HFFc6 (cell line): ENCODE measurements around the gene BMERB1. TPM values are rescaled to one million over a fixed set of nuclear protein-coding genes. Genes with fewer than 3 reads are reported as not detected.
"Not testable (repeated sequence)": the region's sequence is repeated elsewhere in the genome, so short reads cannot be mapped to it uniquely, and the experiment has no call there.

Experiments used
- DNase-seq: peaks from one replicate; pipeline ENCODE4 v3.0.0-alpha.2; 2018
- H3K27ac Mint-ChIP-seq: 2 replicates; pipeline ENCODE4 v1.8.0; 2020; ENCODE audit warnings: mild to moderate bottlenecking, mixed read lengths
- H3K27me3 Mint-ChIP-seq: 2 replicates; pipeline ENCODE4 v1.8.0; 2021; ENCODE audit warnings: mild to moderate bottlenecking, moderate library complexity, mixed read lengths; ENCODE audit not compliant: insufficient read depth
- H3K36me3 Mint-ChIP-seq: 2 replicates; pipeline ENCODE4 v1.8.0; 2021; ENCODE audit warnings: low read depth, mixed read lengths
- H3K4me1 Mint-ChIP-seq: 2 replicates; pipeline ENCODE4 v1.8.0; 2020; ENCODE audit warnings: low read depth, mixed read lengths
- H3K4me3 Mint-ChIP-seq: 2 replicates; pipeline ENCODE4 v1.8.0; 2020; ENCODE audit warnings: mild to moderate bottlenecking, moderate library complexity, mixed read lengths
- H3K9me3 Mint-ChIP-seq: 2 replicates; pipeline ENCODE4 v1.8.0; 2020; ENCODE audit warnings: mild to moderate bottlenecking, mixed read lengths
- CTCF ChIP-seq: fragments of 200-600 bp; sonication (generic); IDR thresholded peaks from 2 replicates; pipeline ENCODE4 v1.5.0; 2021; ENCODE audit warnings: antibody characterized with exemption, mild to moderate bottlenecking
- total RNA-seq, 6 experiments: library from RNA; stranded (reverse); fragmentation: NEBNext Ultra II Directional; extraction: Animal tissue kit (Norgen Biotek cat#: 25700); gene quantifications; 2 replicates in 1 of 6; 3 replicates in 5 of 6; pipeline ENCODE4 v1.2.3, GENCODE V29; 2021

BMERB1 gene
- total RNA-seq, 6 experiments from 2014 or later: 24.3 to 35.1 (median 29.9) TPM

- peaks cover 39% of the 10 kb centered on the region for H3K27me3 Mint-ChIP-seq
- H3K4me1 Mint-ChIP-seq: no peaks in the 10 kb centered on the region
- H3K9me3 Mint-ChIP-seq: no peaks in the 10 kb centered on the region
- no peaks in the 10 kb centered on the region for H3K36me3 Mint-ChIP-seq
- H3K4me3 Mint-ChIP-seq: no peak overlapping the region
- TF ChIP-seq CTCF: no peak
- H3K27ac Mint-ChIP-seq: no peak overlapping the region
- no peak for DNase-seq
Observed at GRCh38 chr16:15398618-15399316, 35.6 kb upstream of the BMERB1 start.

GRCh38 chr16:15399317-15399716 is 35.1 kb upstream of the BMERB1 start:
- H3K36me3 Mint-ChIP-seq: no peaks in the 10 kb centered on the region
- H3K27me3 Mint-ChIP-seq: peaks cover 39% of the 10 kb centered on the region
- no peak for DNase-seq
- no peaks in the 10 kb centered on the region for H3K4me1 Mint-ChIP-seq
- no peak overlapping the region for H3K4me3 Mint-ChIP-seq
- no peaks in the 10 kb centered on the region for H3K9me3 Mint-ChIP-seq
- no peak for TF ChIP-seq CTCF
- H3K27ac Mint-ChIP-seq: no peak overlapping the region

- not testable (repeated sequence) for H3K4me3 Mint-ChIP-seq, H3K36me3 Mint-ChIP-seq, H3K4me1 Mint-ChIP-seq
Observed at GRCh38 chr16:15400314-15400713, 34.1 kb upstream of the BMERB1 start.

GRCh38 chr16:15401972-15402371 is 32.4 kb upstream of the BMERB1 start:
- Mint-ChIP-seq H3K27ac (no peak overlapping the region), H3K36me3 (no peaks in the 10 kb centered on the region), H3K9me3 (no peaks in the 10 kb centered on the region), H3K4me3 (no peak overlapping the region), H3K4me1 (no peaks in the 10 kb centered on the region), H3K27me3 (peaks cover 39% of the 10 kb centered on the region)
- no peak for TF ChIP-seq CTCF
- no peak for DNase-seq

More at GRCh38 chr16:15400314-15400713, 34.1 kb upstream of the BMERB1 start:
- not testable (repeated sequence) for DNase-seq, H3K9me3 Mint-ChIP-seq, H3K27ac Mint-ChIP-seq
- H3K27me3 Mint-ChIP-seq: peaks cover 40% of the 10 kb centered on the region

- DNase-seq: no peak
- peaks cover 30% of the 10 kb centered on the region for H3K27me3 Mint-ChIP-seq
- no peaks in the 10 kb centered on the region for H3K4me1 Mint-ChIP-seq
- TF ChIP-seq CTCF: no peak
- no peak overlapping the region for H3K27ac Mint-ChIP-seq
- no peaks in the 10 kb centered on the region for H3K36me3 Mint-ChIP-seq
- H3K4me3 Mint-ChIP-seq: no peak overlapping the region
- no peaks in the 10 kb centered on the region for H3K9me3 Mint-ChIP-seq
Observed at GRCh38 chr16:15403392-15403995, 30.9 kb upstream of the BMERB1 start.

GRCh38 chr16:15404091-15404490 is 30.3 kb upstream of the BMERB1 start:
- H3K27ac Mint-ChIP-seq, H3K4me3 Mint-ChIP-seq, H3K9me3 Mint-ChIP-seq, H3K4me1 Mint-ChIP-seq, H3K36me3 Mint-ChIP-seq, DNase-seq: not testable (repeated sequence)
- peaks cover 24% of the 10 kb centered on the region for H3K27me3 Mint-ChIP-seq
